HG03460 (cell line): ENCODE data around the gene ARHGEF26.
"Not testable (repeated sequence)": the region's sequence is repeated elsewhere in the genome, so short reads cannot be mapped to it uniquely, and the experiment has no call there.

Experiments used
- ATAC-seq: cut with Tn5 transposase; IDR thresholded peaks from one replicate; pipeline ENCODE4 v1.9.1; 2021; ENCODE audit not compliant: unreplicated experiment

ARHGEF26 gene, protein sequence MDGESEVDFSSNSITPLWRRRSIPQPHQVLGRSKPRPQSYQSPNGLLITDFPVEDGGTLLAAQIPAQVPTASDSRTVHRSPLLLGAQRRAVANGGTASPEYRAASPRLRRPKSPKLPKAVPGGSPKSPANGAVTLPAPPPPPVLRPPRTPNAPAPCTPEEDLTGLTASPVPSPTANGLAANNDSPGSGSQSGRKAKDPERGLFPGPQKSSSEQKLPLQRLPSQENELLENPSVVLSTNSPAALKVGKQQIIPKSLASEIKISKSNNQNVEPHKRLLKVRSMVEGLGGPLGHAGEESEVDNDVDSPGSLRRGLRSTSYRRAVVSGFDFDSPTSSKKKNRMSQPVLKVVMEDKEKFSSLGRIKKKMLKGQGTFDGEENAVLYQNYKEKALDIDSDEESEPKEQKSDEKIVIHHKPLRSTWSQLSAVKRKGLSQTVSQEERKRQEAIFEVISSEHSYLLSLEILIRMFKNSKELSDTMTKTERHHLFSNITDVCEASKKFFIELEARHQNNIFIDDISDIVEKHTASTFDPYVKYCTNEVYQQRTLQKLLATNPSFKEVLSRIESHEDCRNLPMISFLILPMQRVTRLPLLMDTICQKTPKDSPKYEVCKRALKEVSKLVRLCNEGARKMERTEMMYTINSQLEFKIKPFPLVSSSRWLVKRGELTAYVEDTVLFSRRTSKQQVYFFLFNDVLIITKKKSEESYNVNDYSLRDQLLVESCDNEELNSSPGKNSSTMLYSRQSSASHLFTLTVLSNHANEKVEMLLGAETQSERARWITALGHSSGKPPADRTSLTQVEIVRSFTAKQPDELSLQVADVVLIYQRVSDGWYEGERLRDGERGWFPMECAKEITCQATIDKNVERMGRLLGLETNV

DNA sequence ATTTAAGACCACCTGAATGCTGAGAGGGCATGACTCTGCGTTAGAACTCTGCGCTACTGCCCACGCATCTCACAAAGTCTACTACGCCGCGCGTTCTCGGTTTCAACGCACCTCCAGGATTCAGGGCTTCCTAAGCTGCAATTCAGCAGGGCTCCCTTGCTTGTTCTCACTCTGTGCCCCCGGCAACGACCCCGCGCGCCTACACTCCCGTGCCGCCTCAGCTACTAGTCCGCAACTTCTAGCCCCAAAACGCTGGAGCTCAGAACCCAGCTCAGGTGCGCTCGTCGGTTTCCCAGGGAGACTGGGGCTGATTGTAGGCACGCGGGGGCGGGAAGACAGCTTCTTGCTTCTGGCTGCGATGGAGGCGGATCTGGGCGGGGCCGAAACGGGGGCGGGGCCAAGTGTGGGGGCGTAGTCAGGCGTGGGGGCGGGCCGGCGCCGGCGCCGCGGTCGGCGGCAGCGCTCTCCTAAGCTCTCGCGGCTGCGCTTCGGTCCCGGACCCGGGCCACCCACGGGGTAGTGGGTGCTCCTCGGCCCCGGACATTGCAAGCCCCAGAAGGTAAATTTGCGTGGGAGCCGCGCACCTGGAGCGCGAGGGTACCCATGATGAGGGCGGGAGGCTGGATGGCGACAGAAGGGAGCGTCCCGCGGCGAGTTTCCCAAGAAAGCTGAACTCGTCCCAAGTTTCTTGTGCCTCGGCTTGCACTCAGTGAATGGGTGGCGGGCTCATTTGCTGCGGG lies at the start of gene ARHGEF26:
Gene ARHGEF26 (plus strand): TSS at position 430 of the 740 bp plus-strand sequence. CDS start 603 bp downstream, outside the sequence.
- peak; percentile 64 for ATAC-seq

DNA sequence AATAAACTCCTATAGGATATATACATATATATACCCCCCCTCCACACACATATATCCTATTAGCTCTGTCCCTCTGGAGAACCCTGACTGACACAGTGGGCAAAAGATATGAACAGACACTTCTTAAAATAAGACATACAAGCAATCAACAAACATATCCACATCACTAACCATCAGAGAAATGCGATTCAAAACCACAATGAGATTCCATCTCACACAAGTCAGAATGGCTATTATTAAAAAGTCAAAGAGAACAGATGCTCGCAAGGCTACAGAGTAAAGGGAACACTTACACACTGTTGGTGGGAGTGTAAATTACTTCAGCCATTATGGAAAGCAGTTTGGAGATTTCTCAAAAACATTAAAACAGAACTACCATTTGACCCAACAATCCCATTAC lies 46.2 kb upstream of the ARHGEF26 start:
- ATAC-seq, result no peak

DNA sequence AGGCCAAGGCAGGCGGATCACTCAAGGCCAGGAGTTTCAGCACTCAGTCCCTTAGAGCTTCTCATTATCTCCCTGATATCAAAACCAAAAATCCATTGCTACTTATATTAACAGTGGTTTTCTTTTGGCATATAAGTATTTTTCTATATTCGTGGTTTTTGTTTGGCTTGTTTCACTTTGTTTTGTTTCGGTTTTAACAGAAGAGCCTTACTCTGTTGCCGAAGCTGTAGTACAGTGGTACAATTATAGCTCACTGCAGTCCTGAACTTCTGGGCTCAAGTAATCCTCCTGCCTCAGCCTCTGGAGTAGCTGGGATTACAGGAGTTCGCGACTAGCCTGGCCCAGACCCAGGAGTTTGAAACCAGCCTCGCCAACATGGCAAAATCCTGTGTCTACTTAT lies 42.5 kb upstream of the ARHGEF26 start:
- ATAC-seq, result no peak

DNA sequence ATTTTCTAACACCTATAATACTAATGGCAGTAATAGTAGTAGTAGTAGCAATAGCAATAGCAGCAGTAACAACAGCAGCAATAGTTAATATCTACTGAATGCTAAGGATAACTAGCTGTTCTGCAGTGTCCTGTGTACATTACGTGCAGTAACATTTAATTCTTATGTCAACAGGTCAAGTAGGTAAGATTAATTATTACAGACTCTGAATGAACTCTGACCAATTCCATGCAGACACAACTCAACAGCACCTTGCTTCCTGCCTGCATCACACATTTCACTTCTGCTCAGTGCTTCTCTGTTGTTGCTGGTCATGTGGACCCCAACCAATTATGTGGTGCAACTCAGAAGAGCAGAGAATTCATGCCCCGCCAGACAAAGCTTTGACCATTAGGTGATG lies 39.9 kb upstream of the ARHGEF26 start:
- no peak for ATAC-seq

DNA sequence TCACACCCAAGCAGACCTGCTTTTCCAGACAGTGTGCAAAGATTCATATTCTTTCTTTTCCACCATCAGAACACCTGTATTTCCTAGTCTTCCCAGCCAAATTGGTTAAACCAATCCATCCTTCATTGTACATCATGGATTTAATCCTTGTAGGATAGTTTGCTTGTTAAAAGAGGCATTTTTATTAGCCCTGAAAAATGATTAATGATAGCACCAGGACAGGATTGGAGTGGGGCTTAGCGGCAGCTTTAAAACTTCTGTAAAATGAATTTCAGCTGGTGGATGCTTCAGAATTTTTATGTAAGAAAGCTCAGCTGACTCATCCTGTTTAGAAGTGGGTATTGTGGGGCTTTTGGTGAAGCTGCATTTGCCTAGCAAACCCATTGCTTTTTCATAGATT lies 36.1 kb upstream of the ARHGEF26 start:
- ATAC-seq, result no peak

DNA sequence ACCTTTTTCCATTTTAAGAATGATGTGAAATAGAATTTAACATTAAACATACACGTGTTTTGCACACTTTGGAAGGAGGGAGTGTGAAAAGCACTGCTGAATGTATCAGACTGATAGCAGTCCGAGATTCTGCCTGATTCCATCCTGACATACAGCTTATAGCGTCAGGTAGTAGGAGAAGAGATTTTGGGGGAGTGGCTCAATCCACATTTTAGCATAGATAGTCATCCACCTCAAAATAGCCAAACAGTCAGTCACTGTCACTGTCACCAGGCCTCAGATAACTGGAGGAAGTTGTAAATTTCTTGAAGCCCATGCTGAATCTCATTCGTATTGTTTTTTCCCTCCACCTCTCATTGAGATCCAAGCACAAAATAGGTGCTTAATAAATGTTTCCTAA lies 35.4 kb upstream of the ARHGEF26 start:
- ATAC-seq, result no peak

DNA sequence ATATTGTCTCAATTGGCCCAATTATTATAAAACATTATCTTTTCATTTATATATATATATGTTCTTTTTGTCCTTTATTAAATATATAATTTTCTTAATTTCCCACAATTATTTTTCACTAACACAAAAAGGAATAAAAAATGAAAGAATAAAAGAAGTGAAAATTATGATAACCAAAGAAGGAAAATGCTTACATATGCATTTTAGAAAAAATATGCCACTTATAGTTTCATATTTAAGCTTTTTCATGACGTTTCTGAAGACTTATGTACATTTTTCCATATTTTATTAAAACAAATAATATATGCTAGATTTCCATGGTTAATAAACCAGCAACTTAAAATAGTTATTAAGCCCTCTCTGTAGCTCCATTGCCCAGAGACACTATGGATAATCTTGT lies 34.9 kb upstream of the ARHGEF26 start:
- no peak for ATAC-seq

DNA sequence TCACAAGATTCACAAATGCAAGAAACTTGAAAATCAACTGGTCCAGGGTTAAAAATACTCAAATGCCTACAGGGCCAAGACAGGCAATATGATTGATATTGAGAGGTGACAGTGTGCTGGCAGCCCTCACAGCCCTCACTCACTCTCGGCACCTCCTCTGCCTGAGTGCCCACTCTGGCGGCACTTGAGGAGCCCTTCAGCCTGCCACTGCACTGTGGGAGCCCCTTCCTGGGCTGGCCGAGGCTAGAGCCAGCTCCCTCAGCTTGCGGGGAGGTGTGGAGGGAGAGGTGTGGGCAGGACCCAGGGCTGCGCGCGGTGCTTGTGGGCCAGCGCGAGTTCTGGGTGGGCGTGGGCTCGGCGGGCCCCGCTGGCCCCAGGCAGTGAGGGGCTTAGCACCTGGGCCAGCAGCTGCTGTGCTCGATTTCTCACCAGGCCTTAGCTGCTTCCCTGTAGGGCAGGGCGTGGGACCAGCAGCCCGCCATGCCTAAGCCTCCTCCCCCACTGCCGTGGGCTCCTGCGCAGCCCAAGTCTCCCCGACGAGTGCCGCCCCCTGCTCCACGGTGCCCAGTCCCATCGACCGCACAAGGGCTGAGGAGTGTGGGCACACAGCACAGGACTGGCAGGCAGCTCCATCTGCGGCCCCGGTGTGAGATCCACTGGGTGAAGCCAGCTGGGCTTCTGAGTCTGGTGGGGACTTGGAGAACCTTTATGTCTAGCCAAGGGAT lies 33.3 kb upstream of the ARHGEF26 start:
- ATAC-seq, result not testable (repeated sequence)

DNA sequence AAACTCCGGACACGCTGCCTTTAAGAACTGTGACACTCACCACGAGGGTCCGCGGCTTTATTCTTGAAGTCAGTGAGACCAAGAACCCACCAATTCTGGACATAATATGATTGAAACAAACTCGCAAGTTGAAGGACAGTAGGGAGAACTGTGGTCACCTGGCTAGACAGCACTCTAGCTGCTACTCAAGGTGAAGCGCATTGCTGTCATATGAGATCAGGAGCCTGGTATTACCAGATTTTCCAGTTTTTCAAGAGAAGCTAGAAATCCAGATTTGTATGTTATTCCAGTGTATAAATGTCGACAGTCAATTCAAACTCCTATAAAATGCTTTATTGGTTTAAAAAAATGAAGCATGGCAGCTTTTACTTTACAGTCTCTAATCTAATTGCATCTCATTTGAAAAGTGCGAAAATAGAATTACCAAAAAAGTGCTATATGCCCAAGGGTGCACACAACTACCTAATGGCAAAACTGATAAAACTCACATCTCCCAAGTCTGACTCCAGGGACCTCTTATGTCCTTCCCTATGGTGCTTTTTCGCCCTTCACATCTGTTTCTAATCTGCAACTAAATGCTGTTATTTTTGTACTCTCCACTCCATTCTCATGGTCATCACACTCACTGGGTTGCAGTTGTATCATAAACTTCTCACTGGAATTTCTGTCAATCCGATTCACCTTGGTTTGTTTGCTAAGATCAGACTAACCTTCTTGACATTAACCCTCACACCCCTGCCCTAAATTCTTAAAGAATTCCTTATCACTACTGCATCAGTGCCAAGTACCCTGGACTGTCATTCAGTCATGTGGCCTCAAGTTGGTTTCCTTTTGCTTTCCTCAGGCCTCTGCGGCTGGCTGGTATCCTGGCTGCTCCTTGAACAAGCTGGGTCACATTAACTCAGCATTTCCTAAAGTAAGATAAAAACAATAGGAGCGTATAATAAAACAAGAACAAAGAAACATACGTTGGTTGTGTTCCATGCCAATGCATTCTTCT lies 31.5 kb upstream of the ARHGEF26 start:
- ATAC-seq, result no peak

DNA sequence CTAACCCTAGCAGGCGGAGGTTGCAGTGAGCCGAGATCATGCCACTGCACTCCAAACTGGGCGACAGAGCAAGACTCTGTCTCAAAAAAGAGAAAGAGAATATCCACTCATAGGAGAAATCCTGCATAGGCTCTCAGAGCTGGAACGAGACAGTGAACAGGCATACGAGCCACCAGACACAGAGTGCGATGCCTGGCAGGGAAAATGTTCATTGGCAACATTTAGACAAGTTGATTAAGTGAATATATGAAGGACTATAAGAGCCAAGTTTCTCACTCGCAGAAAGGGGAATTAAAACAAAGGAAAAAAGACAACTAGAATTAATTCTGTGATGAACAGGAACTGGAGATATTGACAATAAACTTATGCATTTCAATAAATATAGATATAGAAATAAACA lies 27.1 kb upstream of the ARHGEF26 start:
- no peak for ATAC-seq

DNA sequence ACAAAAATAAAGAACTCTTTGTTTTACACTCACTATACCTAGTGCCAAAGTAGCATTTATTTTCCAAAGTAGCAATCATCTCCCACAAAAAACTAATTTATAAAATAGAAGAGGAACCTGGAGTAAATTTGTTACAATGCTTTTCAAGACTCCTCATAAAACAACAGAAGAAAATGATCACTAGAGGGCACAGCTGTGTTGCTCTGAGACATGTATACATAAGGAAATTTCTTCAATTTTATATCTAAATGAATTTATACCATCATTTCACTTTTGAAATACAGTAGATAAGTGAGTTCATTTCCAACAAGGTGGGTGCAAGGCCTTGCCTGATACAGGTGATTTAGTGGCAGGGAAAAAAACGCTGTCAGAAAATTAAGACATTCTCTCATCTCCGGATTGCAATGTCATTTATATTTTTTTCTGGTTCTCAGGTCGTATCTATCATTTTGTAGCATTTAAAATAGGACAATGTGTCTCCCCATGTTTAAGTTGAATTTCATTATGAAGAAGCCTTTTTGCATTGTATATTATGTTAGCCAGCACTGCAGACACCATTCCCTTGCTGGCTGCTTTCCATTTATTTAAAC lies 25.3 kb upstream of the ARHGEF26 start:
- ATAC-seq, result no peak

DNA sequence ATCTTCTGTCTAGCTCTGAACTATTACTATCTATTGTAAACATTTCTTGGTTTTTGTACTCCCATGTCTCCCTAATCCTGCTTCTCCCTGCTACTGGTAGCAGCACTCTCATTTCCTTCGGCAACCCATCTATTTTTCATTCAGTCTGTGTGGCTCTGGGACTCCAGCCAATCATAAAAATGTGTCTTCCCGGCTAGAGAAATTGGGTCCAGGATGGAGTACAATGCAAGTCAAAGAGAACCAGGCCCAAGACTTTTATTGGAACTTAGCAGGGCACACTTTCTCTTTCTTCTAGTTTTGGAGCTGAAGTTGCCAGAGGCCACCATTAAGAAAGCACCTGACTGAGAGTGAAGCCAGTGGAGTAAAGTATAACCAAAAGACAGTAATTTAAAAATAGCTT lies 22.8 kb upstream of the ARHGEF26 start:
- no peak for ATAC-seq

DNA sequence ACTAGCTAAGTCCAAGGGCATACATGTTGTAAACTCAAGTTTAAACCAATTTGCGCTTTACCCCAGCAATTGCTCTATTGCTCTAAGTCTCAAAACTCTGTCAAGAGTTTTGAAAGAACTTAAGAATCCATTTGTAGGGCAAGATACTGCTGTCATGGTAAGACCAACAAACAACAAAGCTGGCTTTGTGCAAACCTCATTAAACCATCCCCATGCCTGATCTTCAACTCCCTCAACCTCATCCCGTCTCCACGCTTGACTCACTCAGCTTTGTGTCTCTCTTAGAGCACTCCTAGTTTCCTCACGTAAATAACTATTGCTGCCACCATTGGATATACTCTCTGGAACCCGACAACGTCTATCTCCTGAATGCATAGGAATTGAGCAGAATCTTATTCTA lies 20.6 kb upstream of the ARHGEF26 start:
- ATAC-seq, result no peak

DNA sequence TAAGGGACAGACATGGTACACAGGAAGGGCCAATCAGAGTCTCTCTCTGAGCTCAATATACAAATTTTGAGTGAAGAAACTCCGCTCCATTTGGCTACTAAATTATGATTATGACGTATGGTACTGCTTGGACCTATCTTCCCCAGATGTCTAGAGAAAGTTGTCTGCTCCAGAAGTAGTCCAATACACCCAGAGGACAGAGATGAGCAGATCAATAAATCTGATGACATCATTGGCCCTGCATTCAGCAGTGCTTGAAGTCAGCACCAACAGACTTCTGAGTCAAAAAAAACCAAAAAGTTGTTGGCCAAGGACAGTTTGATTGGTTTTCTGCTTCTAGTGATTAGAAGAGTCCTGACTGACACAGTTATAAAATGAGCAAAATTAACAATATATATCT lies 19.9 kb upstream of the ARHGEF26 start:
- ATAC-seq, result no peak

DNA sequence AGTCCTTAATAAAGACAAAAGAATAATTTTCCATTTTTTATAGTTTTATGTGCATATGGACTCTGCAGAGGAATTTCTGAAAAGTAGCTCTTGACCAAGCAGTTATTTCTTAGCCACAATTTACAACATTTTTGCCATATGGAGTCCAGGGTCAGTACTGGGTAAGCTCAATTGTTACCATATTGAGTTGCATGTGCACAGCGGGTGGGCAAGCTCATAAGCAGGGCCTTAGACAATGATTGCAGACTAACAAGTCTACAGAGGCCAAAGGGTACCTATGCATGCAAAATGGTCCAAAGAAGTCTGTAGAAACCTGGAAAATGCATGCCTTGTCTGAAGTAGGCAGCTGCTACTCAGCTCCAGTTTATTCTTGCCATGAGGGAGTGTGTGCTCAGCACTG lies 19.0 kb upstream of the ARHGEF26 start:
- no peak for ATAC-seq

DNA sequence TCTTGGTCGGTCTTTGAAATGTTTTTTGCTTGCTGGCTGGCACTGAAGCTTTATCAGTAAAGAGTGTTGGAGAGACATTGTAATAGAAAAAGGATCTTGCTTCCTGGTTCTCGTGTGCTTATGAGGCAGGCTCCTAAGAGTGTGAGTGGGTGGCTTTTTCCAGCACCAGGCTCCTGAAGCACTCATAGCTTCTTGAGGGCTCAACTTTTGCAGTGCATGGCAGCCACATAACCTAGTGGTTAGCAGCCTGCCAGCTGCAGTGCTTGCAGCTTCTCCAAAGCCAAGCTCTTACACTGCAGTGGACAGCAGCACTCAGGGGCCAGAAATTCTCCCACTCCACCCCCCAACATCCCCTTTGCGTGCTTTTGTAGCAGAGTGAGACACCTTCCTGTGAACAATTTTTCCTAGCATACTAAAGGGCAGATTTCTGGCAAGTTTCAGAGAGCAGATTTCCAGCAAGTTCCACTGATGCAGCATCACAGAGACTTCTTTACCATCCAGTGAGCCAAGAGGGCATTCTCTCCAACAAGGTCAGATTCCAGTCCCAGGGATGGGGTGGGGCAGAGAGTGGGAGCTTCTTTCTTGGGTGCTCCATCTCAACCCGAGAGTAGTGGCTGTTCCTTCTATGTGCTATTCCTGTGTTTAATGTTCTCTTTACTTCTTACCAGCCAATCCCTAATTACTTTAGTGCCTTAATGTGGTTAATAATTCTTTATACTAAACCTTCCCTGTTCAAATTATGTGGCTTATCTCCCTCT lies 15.8 kb upstream of the ARHGEF26 start:
- no peak for ATAC-seq

DNA sequence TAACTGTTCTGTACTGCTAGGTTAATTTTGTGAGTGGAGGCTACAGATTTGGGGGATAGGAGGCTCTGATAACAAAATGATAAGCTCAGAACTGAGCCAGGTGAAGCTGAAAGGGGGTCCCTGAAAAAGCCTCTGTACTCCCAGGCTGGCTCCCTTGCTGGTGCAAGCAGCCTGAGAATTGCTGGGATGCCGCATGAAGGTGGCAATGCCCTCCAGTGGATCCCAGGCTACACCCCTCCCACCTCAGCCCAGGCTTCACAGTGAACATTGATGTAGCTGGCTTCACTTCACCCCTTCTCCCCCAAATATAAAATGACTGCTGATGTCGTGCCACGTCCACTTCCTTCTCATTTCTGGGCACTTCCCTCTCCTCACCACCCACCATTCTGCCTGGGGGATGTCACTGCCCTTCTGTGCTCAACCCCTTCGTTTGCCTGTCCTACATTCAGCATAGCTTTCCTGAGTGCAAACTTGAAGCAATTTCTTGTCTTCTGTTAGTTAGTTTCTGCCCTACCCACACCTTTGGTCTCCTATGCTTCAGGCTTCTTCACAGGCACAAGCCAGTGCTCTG lies 9.7 kb upstream of the ARHGEF26 start:
- ATAC-seq, result no peak
